ENCODE measurements around the gene C13orf46.

- no peak for TF ChIP-seq POLR2AphosphoS5 (IDR thresholded peaks at IDR 0.05)
- TF ChIP-seq, protein P1, sequence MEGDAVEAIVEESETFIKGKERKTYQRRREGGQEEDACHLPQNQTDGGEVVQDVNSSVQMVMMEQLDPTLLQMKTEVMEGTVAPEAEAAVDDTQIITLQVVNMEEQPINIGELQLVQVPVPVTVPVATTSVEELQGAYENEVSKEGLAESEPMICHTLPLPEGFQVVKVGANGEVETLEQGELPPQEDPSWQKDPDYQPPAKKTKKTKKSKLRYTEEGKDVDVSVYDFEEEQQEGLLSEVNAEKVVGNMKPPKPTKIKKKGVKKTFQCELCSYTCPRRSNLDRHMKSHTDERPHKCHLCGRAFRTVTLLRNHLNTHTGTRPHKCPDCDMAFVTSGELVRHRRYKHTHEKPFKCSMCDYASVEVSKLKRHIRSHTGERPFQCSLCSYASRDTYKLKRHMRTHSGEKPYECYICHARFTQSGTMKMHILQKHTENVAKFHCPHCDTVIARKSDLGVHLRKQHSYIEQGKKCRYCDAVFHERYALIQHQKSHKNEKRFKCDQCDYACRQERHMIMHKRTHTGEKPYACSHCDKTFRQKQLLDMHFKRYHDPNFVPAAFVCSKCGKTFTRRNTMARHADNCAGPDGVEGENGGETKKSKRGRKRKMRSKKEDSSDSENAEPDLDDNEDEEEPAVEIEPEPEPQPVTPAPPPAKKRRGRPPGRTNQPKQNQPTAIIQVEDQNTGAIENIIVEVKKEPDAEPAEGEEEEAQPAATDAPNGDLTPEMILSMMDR (IDR thresholded peaks at IDR 0.05 in 8 of 11, conservative IDR thresholded peaks at IDR 0.05 in 3 of 11), result no peak
Observed at GRCh38 chr13:113937527-113938180, 36.2 kb downstream of the C13orf46 start.
